ENCODE measurements around the gene PAX1.
A peak's percentile ranks its signal among the peaks of the same experiment; 100 is the strongest.

PAX1 gene

DNA sequence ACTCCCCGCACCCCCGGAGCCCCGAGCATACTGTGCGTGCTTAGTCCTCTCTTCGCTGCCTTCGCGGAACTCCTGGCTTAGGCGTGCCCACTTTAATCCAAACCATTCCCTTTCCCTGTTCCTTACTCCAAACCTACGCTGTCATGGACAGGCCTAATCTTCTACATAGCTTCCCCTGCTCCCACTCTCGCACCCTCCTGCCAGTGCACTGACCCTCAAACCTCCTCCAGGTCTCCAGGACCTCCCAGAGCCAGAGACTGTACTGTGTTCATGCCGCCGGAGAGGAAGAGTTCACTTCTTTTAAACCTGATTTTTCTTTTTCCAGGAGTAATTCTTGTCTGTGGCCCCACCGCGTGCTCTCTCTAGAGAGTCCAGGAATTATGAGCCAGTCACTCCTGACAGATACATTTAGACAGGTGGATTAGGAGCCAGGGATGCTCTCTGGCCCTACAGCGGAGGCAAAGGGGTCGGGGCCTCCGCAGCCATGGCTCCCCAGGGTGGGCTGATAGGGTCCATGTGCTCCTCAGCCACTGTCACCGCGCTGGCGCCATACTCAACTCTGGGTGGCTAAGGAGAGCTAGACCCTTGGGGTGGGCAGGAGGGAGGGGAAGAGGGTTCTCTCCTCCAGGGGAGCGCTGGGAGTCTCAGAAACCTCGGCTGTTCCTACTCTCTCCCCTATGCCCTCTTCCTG lies 1.6 kb upstream of the PAX1 start:
- DNase-seq, result no peak

DNA sequence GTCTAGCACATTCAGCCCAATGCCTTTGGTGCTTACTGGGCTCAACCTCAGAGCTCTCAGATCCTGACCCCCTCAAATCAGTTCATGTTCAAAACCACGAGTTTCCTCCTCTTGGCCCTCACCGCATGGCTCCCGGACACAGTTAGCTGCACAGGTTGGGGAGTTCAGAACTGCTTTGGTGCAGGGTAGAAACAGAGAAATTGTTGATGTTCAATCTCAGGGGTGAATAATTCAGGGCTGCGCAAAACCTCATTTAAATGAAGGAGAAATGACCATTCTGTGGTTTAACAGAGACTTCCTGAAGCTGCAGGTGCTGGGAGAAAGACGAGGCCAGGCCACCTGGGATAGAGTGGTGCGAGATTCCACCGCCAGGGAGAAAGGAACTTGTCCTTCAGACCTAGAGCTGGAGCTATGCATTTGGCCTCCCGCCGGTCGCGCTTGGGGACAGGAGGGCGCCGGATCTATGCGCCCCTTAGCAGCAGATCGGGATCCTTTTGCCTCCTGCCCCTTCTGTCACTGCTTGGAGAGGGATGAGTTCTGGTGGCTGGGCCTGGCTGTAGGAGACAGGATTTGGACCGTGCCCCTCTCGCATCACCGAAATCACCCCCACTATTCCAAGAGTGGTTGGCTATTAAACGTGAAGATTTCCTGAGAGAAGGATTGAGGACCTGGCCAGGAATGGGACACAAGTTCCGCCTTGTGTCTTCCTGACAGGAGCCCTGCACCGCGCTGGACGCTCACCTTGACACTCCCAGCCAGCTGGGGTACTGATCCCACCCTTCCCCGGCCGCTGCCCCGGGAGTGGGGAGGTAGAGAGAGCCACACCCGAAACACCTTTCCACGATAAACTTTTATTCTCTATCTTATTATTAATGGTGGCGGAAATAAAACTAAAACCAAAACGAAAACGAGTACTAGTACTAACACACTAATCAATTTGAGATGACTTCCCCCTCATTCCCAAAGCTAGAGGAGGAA lies 767 bp upstream of the PAX1 start:
- DNase-seq, result no peak

DNA sequence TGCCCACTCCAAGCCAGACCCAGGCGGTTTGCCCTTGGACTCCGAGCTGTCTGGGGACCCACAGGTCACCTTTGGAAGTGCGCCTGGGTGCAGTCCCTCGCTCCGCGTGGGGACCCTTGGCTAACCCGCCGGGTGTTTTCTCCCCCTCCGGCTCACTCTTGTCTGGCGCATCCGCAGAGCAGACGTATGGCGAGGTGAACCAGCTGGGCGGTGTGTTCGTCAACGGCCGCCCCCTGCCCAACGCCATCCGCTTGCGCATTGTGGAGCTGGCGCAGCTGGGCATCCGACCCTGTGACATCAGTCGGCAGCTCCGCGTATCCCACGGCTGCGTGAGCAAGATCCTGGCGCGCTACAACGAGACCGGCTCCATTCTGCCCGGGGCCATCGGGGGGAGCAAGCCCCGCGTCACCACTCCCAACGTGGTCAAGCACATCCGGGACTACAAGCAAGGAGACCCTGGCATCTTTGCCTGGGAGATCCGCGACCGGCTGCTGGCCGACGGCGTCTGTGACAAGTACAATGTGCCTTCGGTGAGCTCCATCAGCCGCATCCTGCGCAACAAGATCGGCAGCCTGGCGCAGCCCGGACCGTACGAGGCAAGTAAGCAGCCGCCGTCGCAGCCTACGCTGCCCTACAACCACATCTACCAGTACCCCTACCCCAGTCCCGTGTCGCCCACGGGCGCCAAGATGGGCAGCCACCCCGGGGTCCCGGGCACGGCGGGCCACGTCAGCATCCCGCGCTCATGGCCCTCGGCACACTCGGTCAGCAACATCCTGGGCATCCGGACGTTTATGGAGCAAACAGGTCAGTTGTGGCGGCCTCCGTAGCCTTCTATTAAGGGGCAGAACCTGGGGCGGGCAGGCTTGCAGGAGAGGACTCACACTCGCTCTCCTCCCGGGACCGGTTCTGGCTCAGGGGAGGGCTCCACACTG lies 1.1 kb downstream of the PAX1 start:
- DNase-seq, result no peak

DNA sequence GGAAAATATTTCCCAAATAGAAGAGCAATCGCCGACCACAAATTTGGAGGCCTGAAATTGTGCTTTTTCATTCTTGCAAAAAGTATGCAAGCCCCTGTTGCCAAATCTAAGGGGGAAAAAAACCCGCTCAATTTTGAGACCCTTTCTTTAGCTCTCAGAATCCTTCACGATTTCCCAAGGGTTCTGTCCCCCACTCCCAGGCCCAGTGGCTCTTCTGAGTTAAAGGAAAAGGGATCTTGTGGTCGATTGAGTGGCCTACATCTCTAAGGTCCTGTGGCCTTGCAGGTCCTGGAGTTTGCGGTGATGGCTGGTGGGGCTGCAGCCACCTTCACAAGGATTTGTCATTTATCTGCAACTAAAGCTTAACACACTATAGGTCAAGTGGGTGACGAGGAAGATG lies 1.8 kb downstream of the PAX1 start:
- no peak for DNase-seq

DNA sequence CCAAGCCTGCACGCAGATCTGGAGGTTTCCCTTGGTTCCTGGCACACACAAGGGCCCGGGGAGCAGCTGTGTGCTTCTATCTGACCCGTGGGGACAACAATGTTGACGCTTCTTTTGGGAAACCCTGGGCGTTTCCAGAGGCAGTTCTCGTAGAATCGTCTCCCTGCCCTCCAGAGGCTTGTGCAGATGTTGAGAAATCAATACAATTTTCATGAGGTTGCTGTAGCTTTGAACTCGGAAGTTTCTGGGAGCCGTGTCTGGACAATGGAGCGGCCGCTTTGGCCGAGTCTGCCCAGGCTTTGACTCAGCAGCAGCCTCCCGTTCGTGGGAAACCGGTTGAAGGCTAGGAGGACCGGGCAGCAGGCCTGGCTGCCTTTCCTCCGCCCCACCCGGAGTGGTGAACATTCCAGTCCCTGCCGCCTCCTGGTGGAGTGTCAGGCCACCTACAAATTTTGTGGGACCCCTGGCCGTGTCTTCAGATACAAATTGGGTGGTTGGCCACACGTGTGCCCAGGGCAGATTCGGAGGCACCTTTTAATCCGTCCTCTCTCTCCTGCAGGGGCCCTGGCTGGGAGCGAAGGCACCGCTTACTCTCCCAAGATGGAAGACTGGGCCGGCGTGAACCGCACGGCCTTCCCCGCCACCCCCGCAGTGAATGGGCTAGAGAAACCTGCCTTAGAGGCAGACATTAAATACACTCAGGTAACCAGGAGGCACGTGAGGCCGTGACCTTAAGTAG lies 2.7 kb downstream of the PAX1 start:
- DNase-seq, result no peak

DNA sequence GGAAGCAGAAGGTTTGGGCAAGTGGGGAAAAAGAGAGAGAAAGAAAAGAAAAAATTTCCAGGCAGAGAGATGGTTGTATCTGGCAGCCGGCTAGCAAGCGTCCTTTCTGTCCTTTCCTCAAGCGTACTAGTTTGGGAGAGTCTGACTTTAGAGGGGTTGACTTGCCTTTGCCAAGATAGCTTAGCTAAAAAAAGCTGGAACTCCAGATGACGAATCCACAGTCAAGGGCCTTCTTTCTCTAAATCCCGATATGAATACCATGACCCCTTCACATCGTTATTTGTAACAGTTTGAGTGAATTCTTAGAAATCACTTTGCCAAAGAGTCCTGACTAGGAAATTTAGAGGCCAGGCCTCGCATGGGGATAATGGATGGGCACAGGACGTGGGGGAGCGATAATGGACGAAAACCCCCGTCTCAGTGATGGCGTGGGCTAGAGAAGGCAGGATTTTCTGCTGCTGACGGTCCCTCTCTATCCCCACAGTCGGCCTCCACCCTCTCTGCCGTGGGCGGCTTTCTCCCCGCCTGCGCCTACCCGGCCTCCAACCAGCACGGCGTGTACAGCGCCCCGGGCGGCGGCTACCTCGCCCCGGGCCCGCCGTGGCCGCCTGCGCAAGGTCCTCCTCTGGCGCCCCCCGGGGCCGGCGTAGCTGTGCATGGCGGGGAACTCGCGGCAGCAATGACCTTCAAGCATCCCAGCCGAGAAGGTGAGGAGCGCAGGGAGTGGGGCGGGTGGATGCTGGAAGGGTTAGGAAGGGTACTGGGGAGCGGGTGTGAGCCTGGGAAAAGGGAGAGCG lies 3.5 kb downstream of the PAX1 start:
- DNase-seq, result no peak

DNA sequence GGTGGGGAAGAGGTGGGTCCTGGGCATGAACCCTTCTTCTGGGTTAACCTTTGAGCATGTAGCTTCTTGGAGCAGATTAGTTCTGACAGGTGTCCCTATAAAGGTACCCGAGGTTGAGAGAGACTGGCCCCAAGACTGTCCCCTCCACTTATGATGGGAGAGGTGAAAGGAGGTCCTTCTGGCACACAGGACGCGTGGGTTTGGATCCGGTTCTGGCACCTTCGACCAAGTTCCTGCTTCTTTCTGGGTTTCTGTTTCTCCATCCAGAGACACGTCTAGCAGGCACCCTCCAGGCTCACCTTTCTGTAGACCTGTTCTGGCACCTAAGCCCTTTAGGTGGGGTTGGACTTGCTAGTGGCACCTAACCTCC lies 4.1 kb downstream of the PAX1 start:
- DNase-seq, result no peak

DNA sequence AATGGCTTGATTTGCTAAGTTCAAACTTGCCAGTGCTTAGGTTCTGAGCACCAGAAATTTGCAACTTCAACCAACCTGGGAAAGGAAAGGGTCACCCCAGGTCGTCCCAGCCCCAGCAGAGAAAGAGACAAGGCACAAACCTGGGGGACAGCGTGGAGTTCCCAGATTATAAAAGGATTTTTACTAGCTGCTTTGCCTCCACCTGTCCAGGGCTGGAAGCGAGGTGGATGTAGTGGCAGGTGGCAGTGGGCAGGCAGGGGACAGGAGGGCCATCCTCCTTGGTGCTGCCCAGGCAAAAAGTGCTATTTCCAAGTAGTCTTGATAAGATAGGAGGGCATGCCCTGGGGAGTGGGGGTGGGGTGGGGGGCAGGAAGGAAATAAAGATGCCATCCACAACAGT lies 4.9 kb downstream of the PAX1 start:
- DNase-seq, result no peak

DNA sequence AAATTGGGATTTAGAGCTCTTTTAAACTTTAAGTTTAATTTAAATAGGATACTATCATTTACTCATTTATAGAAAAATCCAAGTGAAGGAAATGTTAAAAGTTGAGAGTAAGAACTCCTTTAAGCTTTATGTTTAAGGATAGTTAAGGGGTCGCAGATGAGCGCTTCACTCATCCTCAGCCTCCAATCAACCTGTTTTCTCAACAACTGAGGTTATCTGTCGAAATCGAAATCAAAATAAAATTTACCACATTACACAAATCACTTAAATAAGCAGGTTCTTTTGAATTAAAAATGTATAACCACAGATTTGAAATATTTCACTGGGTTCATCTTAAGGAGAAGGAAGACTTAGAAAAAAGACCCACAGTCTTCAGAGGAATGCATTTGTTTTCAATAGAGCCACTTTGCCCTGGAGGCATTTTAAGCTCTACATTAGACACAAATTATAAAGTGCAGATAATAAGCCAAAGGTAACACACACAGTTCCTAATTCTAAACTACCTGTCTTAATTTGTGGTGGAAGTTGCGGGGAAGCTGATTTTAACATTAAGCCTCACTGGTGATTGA lies 5.5 kb downstream of the PAX1 start:
- DNase-seq, result no peak

DNA sequence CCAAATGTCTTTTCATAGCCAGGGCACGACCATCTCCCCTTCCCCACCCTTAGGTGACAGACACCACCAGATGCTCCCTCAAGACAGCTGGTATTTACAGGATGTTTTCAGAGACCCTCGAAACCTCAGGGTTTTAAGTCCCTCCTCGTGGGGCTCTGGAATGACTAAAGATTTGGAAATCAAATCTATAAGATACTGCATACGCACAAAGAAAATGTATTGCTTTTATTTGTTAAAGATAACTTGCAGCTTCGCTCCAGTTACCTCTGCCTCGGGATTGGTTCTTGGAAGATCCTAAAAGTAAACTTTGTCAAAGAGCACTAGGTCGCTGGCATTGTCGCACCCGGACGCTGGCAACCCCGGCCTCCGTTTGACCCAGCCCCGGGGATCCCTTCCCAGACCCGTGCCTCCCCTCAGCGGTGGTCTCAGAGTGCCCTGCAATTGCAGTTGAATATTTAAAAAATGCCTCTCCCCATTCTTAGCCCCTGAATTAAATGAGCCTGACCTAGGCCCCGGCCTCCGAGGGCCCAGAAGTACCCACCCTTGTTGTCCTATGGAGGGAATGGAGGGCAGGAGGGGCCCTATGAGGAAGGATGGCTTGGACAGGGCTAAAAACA lies 7.1 kb downstream of the PAX1 start:
- no peak for DNase-seq

DNA sequence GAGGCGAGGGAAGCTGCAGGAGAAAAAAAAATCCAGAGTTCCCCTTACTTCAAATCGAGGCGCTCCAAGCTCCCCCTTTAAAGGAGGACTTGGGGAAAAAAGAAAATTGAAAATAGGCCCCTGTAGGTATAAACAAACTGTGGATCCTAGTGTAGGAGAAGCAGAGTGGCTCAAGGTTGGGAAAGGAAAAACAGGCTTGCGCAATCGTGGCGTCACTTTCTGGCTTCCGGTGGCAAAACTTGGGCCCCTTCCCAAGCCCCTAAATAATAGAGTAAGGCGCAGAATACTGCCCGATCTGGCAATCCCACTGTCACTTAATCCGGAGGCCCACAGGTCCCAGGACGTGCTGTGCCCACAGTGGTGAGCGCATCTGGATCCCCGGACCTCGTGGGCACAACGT lies 8.0 kb downstream of the PAX1 start:
- no peak for DNase-seq

DNA sequence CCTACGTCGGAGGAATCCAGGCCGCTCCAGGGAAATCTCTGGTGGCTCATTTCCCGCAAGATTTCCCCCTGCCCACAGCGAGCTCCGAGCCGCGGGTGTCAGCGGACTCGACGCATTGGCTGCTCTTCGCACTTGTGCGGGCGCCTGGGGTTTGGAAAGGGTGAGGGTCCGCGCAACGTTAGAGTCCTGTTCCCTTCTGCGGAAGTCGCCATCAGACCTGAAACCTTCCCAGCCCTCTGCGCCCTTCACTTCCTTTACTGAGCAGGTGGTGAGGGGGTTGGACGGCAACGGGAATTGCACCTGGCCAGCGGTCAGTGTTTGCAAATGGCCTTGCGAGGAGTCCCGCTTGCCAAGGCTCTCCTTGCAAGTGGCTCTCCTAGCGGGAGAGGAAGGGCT lies 8.4 kb downstream of the PAX1 start:
- DNase-seq, result no peak

DNA sequence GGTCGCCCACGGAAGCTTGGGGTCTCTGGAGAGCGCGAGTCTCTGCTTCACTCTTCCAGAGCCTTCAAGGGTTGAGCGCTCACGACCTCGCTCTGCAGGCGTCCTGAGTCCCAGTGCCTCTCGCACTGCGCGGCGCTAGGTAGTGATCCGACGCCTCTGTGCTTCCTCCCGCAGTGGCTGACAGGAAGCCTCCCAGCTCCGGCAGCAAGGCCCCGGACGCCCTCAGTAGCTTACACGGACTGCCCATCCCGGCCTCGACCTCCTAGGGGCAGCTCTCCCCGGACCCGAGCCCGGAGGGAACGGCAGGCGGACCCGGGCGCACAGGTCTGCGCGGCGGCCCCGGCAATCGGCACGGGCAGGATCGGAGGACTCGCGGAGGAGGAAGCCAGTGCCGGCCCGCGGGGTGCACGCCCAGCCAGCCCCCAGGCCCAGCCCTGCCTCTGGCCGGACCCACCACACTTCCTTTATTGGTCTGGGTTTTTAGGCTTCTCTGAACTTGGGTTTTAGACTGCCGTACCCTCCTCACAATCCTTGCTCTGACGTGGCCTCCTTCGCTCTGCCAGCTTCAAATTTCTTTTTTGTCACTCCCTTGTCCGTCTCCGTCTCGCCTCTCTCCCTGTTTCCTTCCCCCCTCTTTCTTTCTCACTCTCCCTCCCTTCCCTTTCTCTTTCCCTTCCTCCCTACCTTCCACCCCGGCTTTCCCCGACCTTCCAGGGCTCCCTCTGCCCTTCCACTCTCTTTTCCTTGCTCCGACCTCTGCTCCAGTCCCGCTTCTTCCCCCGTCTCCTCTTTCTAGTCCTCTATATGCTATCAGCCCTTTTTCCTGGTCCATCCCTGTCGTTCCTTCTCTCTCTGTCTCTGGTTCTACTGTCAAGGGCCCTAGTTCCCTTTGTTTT lies 9.1 kb downstream of the PAX1 start:
- DNase-seq, result no peak

DNA sequence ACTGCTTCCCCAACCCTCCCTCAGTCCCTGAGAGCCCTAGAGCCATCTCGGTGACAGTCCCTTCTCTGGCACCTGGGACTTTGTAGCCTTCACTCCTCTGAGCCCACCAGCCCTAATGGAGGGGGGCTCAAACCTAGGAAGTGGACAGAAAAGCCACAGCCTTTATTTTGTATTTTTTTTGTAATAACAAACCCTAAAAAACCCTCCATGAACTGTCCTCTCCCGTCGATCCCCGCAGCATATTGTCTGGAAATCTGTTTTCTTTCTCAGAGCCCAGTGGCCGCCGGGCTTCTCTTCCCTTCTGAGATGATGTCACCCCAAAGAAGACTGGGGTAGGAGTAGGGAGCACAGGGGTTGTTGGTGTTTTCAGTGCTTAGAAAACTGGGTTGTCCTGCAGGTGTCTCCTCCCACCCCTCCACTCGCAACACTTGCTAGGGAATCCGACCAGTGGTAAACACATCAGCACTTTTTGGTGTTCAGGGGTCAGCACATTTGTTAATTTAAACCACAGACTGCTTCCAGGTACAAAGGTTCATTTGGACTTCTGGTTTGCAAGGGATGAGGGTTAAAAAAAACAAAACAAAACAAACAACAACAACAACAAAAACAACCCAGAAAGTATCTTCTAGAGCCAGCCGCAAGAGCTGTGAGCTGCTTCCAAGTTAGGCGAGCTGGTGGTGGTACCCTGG lies 9.9 kb downstream of the PAX1 start:
- DNase-seq, result no peak

DNA sequence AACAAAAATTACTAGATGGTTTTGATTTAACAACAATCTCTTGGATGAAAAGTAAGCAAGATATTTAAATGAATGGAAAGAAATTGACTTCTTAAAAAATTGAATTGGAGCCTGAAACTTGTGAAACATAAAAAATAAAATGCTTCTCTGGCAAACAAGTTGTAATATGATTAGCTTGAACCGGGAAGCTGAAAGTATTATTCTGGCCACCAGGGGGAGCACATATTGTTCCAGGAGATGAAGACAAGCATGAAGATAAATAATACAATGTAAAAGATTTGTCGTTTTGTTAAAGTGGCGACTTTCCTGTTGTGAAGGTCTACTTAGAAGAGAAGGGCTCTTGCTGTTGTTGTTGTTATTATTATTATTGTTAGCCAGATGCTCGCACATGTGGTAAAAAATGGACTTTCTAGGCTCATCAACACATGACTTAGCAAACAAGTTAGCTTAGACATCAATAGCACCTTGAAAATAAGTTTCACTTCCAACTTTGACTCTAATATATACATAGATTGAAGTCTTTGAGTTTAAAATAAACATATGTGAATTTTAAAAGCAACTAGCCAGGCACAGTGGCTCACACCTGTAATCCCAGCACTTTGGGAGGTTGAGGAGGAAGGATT lies 14.2 kb downstream of the PAX1 start:
- DNase-seq, result peak; percentile 8

DNA sequence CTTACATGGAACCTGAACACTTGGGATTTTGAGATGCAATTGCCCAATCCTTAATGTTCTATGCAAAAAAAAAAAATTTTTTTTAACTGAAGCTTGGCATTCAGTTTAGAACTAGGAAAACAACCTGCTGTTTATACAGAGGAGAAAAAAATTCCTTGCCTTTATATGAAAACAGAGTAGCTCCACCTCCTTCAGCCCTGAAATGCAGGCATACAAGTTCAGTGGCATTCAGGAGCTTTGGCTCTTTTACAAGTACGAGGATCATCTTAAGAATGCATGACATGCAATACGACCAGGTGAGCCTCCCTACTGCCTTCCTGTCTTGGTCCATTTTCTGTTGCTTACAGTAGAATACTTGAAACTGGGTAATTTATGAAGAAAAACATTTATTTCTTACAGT lies 20.4 kb downstream of the PAX1 start:
- no peak for DNase-seq

DNA sequence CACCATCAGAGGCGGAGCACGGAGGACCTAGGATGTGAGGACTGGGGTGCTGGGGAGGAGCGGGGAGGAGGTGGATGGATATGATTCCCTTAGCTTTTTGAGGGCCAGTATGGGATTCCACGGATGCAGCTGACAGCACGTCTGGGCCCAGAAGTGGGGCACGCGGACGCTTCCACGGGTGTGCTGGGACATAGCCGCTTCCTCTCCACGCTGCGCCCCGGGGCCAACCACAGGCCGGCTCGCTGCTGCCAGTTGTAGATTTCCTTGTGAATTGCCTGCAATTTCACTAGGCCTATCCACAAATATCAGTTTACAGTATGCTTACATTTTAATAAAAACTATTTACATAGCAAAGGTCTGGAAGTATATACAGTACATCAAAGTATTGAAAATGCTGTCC lies 23.9 kb downstream of the PAX1 start:
- no peak for DNase-seq

DNA sequence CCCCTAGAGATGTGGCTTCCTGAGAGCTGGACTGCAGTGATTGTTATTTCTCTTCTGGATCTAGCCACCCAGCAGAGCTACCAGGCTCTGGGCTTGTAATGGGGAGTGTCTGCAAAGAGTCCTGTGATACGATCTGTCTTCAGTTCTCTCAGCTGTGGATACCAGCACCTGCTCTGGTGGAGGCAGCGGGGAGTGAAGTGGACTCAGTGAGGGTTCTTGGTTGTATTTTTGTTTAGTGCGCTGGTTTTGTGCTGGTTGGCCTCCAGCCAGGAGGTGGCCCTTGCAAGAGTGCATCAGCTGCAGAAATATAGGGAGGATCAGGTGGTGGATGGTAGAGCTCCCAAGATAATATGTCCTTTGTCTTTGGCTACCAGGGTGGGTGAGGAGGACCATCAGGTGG lies 33.7 kb downstream of the PAX1 start:
- DNase-seq, result no peak

DNA sequence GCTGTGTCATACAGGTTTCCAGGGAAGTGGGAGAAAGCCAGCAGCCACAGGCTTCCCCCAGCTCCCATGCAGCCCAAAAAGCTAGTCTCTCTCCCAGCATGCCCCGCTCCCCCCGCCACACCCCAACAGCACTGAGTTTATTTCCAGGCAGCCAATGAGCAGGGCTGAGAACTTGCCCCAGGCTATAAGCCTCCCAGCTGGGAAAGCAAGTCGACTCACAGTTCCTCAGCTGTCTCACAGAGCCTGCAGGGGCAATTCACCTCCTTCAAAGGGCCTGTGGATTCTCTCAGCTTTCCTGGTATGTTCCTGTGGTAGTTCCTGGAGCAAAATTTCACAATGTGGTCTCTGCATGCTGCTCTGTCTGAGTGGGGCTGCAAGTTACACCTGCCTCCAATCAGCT lies 34.2 kb downstream of the PAX1 start:
- DNase-seq, result no peak
